AG10803 (cell line): ENCODE results near the gene COA8.

Experiments
- DNase-seq: peaks from one replicate; pipeline ENCODE4 v3.0.0; 2010; ENCODE audit warnings: low read depth
- H3K4me3 ChIP-seq: 2 replicates; pipeline ENCODE4 v1.5.1; 2011; ENCODE audit warnings: mild to moderate bottlenecking, low read length, control low read depth
- TF ChIP-seq, protein P1 (sequence below): conservative IDR thresholded peaks from 2 replicates; pipeline ENCODE4 v1.5.1; 2011; ENCODE audit warnings: mild to moderate bottlenecking, low read length, control low read depth, inconsistent platforms

The COA8 gene

GRCh38 chr14:103578401-103579075 is 15.8 kb downstream of the COA8 start:
- H3K4me3 ChIP-seq = no peak overlapping the region
- no peak for DNase-seq
- TF ChIP-seq, protein P1, sequence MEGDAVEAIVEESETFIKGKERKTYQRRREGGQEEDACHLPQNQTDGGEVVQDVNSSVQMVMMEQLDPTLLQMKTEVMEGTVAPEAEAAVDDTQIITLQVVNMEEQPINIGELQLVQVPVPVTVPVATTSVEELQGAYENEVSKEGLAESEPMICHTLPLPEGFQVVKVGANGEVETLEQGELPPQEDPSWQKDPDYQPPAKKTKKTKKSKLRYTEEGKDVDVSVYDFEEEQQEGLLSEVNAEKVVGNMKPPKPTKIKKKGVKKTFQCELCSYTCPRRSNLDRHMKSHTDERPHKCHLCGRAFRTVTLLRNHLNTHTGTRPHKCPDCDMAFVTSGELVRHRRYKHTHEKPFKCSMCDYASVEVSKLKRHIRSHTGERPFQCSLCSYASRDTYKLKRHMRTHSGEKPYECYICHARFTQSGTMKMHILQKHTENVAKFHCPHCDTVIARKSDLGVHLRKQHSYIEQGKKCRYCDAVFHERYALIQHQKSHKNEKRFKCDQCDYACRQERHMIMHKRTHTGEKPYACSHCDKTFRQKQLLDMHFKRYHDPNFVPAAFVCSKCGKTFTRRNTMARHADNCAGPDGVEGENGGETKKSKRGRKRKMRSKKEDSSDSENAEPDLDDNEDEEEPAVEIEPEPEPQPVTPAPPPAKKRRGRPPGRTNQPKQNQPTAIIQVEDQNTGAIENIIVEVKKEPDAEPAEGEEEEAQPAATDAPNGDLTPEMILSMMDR = no peak

DNA sequence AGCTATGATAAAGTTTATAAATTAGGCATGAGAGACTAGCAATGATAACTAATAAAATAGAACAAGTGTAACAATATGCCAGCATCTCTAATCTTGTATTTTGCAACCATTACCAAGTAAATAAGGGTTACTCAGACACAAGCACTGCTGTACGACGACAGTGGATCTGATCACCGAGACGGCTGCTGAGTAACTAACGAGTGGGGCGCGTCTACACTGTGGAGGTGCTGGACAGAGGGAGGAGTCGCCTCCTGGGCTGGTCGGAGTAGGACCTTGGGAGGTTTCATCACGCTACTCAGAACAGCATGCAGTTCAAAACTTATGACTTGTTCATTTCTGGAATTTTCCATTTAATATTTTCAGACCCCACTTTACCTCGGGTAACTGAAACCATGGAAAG is 18.4 kb downstream of the COA8 start:
- H3K4me3 ChIP-seq = no peak overlapping the region
- TF ChIP-seq, protein P1 = no peak
- no peak for DNase-seq

DNA sequence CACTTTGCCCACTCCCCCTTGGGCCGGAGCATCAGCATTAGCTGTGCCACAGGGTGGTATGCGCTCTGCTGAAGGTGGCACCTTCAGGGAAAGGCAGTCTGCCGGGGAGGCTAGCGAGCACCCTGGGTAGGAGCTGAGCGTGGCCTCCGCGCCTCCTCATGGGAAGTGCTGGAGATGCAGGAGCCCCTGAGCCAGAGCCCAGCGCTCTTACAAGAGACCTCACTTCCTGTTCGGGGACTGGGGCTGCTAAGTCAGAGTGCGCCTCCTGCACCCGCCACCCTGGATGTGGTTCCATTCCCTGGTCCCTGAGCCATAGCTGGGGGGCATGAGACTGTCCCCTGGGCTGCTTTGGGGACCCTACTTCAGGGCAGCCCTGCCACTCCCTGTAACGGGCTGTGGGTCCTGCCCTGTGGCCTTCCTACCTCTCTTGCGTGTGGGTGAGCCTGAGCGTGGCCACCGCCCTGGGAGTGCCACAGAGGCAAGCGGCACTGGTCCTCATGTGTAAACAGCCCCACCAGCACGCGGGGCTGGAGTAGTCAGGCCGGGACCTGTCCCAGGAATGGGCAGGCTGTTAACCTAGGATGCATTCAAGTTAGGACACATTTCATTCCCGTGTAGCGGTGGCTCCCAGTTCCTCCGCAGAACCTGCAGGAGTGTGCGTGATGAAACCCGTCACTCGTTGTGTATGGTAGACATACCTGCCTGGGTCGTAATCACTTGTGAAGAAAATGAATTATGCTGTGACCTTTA is 19.4 kb downstream of the COA8 start:
- TF ChIP-seq, protein P1 = no peak
- DNase-seq = no peak
- no peak overlapping the region for H3K4me3 ChIP-seq

DNA sequence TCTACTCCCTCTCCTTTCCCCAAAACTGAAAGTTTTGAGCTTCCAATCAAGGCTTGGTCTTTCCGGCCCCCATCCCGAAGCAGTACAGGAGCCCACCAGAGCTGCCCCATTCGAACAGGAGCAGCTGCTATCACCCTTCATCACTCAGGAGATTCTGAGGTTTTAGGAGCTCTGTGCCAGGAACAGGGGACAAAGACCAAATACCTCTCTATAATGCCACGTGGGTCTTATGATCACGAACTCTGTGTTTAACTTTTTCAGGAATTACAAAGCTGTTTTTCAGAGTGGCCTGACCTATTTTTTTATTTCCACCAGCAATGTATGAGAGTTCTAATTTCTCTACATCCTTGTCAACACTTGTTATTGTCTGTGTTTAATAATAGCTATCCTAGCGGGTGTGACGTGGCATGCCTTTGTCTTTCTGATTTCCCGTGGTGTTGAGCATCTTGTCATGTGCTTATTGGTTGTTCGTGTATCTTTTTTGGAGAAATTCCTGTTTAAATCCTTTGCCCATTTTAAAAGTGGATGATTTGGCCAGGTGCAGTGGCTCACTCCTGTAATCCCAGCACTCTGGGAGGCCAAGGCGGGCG is 21.7 kb downstream of the COA8 start:
- TF ChIP-seq, protein P1 = no peak
- DNase-seq = no peak

DNA sequence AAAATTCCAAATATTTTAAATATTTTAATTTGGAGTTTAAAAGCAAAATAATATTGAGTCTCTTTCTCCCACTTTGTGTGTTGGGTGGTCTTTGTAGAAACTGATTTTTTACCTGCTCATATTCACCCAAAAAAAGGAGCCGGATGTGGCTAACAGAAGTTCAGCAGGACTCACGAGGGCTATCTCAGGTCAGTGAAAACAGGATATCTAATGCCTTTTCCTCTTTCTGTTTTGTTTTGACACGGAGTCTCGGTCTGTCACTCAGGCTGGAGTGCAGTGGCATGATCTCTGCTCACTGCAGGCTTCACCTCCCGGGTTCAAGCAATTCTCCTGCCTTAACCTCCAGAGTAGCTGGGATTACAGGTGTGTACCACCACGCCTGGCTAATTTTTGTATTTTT is 30.8 kb downstream of the COA8 start:
- TF ChIP-seq, protein P1 = no peak
- DNase-seq = no peak
- no peak overlapping the region for H3K4me3 ChIP-seq

More for the DNA sequence above, 21.7 kb downstream of the COA8 start:
- no peak overlapping the region for H3K4me3 ChIP-seq

DNA sequence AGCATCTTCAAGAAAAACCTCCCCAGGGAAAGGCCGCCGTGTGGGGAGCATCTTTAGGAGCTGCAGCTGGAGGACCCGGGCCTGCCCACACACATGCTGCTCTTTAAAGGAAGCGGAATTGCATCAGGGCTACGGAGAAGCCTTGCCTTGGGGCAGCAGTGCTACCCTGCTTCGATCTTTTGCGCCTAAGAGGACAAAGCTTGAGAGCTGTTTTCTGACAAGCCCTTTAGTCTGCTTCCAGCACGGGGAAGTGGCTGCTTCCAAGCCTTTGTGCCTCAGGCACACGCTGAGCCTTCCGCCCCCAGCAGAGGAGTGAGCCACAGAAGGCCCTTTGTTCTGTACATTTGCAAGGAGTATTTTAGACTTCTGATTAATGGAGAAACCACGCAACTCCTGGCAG is 31.5 kb downstream of the COA8 start:
- peak; percentile 63 for DNase-seq
- H3K4me3 ChIP-seq = no peak overlapping the region
- TF ChIP-seq, protein P1 = no peak
